Ovary (tissue), 3 donors: ENCODE results near the gene NIT1.

Experiments used
- CTCF ChIP-seq, 3 donors: fragments of 450-650 bp in 2 of 3; fragments of 200-600 bp in 1 of 3; IDR thresholded peaks; one replicate each; pipeline versions ENCODE4 v1.5.1 to v1.8.0; 2016 to 2022; ENCODE audit warnings: antibody characterized with exemption in 3 of 3, mild to moderate bottlenecking in 1 of 3
- POLR2A ChIP-seq: fragments of 450-650 bp; IDR thresholded peaks from one replicate; pipeline ENCODE4 v1.6.1; 2017; ENCODE audit warnings: antibody characterized with exemption, mild to moderate bottlenecking, moderate library complexity
- donor health status: DM: no; HTN: no; CAD: no.

GRCh38 chr1:161082483-161082882 is 35.4 kb upstream of the NIT1 start:
- no peak for TF ChIP-seq CTCF (IDR thresholded peaks at IDR 0.05)
- no peak for TF ChIP-seq POLR2A
